Hepatocyte (in vitro differentiated cells): ENCODE measurements around the gene RTL9.
"Not testable (repeated sequence)": the region's sequence is repeated elsewhere in the genome, so short reads cannot be mapped to it uniquely, and the experiment has no call there.

Experiments
- EZH2 ChIP-seq: fragments of 200-600 bp; sonication (generic); IDR thresholded peaks from 2 replicates; pipeline ENCODE4 v1.6.1; 2016; ENCODE audit warnings: antibody characterized with exemption, mild to moderate bottlenecking, borderline replicate concordance
- TF ChIP-seq, protein P1 (sequence below): fragments of 200-600 bp; sonication (generic); IDR thresholded peaks from 2 replicates; pipeline ENCODE4 v1.5.1; 2016; ENCODE audit warnings: antibody characterized with exemption, mild to moderate bottlenecking; ENCODE audit not compliant: poor library complexity

DNA sequence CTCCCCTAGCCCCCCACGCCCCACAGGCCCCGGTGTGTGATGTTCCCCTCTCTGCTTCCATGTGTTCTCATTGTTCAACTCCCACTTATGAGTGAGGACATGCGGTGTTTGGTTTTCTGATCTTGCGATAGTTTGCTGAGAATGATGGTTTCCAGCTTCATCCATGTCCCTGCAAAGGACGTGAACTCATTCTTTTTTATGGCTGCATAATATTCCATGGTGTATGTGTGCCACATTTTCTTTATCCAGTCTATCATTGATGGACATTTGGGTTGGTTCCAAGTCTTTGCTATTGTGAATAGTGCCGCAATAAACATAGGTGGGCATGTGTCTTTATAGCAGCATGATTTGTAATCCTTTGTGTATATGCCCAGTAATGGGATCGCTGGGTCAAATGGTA is 47.6 kb downstream of the RTL9 start:
- TF ChIP-seq, protein P1, sequence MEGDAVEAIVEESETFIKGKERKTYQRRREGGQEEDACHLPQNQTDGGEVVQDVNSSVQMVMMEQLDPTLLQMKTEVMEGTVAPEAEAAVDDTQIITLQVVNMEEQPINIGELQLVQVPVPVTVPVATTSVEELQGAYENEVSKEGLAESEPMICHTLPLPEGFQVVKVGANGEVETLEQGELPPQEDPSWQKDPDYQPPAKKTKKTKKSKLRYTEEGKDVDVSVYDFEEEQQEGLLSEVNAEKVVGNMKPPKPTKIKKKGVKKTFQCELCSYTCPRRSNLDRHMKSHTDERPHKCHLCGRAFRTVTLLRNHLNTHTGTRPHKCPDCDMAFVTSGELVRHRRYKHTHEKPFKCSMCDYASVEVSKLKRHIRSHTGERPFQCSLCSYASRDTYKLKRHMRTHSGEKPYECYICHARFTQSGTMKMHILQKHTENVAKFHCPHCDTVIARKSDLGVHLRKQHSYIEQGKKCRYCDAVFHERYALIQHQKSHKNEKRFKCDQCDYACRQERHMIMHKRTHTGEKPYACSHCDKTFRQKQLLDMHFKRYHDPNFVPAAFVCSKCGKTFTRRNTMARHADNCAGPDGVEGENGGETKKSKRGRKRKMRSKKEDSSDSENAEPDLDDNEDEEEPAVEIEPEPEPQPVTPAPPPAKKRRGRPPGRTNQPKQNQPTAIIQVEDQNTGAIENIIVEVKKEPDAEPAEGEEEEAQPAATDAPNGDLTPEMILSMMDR: not testable (repeated sequence)
- not testable (repeated sequence) for TF ChIP-seq EZH2
